CD4-positive, alpha-beta T cell treated with Interleukin-15 for 4 hours (primary cell): ENCODE data around the gene LPP.

Source experiments
- DNase-seq: peaks from one replicate; pipeline ENCODE4 v3.0.0-alpha.2; 2020; ENCODE audit warnings: low spot score

LPP gene

DNA sequence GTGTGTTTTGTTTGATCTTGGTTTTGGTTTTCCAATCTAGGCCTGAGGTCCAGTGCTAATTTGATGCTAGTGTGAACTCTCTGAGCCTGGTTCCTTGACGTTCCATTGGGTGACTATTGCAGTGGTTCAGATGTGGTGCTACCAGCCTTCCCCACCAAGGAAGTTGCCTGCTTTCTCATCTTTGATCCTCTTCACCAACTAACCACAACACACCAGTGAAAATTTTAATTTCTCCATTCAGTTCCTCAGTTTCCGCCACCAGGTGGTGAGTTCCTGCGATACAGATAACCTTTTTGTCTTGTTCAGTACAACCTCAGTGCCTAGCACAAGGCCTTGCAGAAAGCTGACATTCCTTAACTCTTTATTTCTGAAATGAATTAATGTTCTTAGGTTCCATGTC lies 680.4 kb downstream of the LPP start:
- peak; percentile 12 for DNase-seq

- no peak for DNase-seq
Observed at GRCh38 chr3:188839187-188839695, 685.3 kb downstream of the LPP start.

GRCh38 chr3:188840290-188840689 lies 686.3 kb downstream of the LPP start:
- DNase-seq: no peak

DNA sequence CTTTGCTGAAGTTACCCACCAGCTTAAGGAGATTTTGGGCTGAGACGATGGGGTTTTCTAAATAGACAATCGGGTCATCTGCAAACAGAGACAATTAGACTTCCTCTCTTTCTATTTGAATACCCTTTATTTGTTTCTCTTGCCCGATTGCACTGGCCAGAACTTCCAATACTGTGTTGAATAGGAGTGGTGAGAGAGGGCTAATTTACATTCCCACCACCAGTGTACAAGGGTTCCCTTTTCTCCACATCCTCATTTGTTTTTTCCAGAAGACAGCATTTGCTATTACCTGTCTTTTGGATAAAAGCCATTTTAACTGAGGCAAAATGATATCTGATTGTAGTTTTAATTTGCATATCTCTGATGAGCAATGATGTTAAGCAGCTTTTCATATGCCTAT lies 687.9 kb downstream of the LPP start:
- DNase-seq: no peak

- DNase-seq: no peak
Observed at GRCh38 chr3:188842639-188843038, 688.7 kb downstream of the LPP start.

- no peak for DNase-seq
Observed at GRCh38 chr3:188844096-188844495, 690.1 kb downstream of the LPP start.

GRCh38 chr3:188845514-188845913 lies 691.6 kb downstream of the LPP start:
- DNase-seq: no peak

DNA sequence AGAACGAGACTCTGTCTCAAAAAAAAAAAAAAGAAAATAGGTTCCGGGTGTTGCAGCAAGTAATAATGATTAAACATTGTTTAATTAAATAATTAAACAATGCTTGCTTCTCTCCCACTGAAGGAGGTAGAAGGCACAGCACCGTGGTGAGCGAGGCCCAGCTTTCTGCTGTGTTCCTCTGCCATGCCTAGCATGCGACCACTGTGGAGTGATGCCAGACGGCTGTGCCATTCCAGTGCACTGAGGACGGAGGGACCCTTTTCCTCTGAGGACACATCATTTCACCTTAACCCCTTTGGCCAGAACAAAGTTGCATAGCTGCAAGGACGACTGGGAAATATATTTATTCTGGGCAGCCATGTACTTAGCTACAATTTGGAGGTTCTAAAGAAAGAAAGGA lies 695.0 kb downstream of the LPP start:
- no peak for DNase-seq

GRCh38 chr3:188853856-188854771 lies 700.2 kb downstream of the LPP start:
- no peak for DNase-seq

DNA sequence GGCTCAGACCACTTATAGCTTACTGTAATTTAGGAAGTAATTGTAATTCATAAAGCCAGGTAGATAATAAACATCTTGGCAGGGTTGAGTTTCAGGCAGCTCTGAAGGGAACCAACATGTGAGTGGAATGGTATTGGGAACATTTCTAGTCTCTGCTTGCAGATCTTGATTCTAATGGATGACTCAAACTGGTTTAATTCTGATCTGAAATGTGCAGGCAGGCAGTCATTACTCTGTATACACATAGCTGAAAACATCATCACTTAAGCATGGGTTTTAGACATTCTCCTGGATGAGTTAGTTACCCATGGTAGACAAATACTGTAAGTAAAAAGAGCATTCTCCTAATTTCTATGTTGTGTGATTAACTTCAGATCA lies 700.8 kb downstream of the LPP start:
- DNase-seq: no peak

- no peak for DNase-seq
Observed at GRCh38 chr3:188855675-188856074, 701.7 kb downstream of the LPP start.

DNA sequence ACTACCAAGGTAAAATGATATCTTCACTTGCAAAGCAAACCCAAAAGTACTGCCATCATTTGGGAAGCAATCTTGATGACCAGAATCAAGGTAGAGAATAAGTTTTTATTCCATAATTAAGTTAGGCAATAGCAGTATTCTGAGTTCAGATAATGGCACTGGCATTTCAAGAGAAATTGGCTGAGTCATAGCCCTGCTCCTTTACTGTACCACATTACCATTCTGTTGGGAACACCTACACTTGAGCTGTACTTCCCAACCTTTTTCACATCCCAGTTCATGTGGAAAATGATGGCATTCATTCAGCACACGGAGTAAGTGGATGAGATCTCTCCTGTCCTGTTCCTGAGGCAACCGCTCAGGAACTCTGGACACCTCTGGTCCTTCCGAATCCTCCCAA lies 706.2 kb downstream of the LPP start:
- DNase-seq: no peak

GRCh38 chr3:188861842-188862744 lies 708.1 kb downstream of the LPP start:
- no peak for DNase-seq

GRCh38 chr3:188863999-188864406 lies 710.0 kb downstream of the LPP start:
- DNase-seq: no peak

GRCh38 chr3:188867691-188868265 lies 713.8 kb downstream of the LPP start:
- no peak for DNase-seq

DNA sequence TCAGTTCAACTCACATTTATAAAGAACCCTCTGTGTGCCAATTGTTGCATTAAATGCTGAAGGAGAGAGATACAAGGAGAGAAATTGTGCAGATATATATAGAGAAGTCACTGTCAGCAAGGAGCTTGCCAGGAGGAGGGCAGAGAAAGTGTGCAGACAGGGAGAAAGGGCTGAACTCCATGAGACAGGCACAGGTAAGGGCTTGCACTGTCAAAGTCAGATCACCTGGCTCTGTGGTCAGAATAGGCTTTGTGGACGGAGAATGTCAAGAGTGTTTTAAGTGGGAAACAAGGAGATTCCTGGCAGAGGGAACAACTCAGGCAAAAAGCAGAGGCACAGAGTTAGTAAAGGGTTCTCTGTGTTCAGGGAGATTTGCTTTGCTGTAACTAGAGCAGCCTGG lies 714.8 kb downstream of the LPP start:
- no peak for DNase-seq

- DNase-seq: no peak
Observed at GRCh38 chr3:188869628-188870027, 715.7 kb downstream of the LPP start.

DNA sequence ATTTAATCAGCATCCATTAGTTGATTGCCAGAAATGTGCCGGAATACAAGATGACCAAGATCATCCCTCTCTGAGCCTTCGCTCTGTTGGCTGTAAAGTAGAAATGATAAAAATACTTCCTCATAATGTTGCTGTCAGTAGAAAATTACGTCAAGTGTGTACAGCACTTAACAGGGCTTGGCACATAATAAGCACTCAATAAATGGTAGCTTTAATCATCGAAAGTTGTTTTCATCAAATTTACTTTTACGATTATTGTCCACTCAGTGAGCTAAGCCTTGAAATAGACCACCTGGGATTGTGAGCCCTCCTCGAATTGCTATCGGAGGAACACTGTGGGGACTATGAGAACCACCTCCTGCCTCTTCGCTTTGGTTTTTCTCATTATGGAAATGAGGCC lies 716.5 kb downstream of the LPP start:
- DNase-seq: no peak

DNA sequence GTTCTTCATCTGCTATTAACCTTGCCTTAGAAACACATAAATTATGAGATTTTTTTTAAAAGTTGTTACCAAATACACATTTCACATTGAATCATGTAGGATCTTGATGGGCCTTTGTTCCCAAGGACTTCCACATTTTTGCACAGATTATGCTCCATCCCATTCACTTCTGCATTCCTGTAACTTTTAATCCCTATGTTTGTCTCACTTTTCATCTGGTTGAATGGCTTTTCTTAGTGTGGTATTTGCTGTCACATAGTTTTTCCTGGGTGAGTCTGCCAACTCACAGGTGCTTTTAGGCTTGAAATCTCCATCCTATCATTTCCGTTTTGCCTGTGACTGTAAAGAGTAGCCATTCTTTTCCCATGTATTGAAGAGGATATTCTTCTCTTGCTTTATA lies 720.6 kb downstream of the LPP start:
- no peak for DNase-seq

DNA sequence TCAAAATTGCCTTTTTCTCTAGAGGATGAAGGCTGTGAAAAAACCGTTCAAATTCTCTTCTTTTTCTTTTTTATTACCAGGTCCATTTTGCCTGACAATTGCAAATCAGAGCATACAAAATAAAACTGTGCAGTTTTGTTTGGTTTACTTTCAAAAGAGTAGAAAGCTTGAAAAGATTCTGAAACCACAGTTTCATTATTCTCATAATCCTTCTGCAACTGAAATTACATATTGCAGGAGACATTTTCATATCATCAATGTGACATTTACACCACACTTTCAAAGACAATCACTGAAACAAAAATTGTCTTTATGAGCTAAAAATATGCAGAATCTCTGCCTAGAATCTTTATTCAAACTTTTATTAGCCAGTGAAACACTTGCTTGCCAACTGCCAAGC lies 721.5 kb downstream of the LPP start:
- no peak for DNase-seq

DNA sequence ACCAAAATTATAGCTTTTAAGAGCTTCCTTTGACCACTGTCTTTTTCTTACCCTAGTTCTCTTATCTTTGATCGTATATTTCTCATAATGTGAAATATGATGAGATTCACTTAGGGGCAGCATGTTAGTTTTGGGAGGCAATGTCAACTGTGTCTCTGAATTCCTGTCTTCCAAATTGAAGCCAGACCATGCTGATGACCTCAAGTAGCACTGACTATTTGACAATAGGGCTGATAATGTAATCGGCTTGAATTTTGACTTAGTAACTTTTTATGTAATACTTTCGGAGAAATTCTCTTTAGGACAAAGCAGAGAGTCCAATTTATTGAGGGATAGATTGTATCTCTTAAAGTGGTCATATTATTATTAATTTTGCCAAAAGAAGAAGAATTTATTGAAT lies 722.4 kb downstream of the LPP start:
- DNase-seq: no peak

GRCh38 chr3:188877381-188877780 lies 723.4 kb downstream of the LPP start:
- DNase-seq: no peak

DNA sequence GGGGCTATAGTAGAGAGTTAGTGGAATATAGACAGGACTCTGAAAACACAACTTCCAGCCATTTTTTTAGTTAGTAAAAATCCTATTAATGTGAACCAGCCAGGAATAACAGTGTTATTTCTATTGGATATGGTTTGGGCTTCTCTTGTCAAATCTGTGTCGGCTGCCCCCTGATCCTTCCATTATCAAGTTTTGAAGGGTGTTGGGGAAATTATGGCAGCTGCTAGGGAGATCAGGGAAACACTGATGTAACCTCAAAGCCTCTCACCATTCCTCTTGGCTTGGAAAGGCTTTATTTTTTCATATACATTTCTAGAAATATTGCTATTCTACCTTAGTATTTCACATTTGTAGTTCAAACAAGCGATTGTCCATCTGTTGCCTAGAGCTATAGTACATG lies 724.1 kb downstream of the LPP start:
- DNase-seq: no peak
